DMS 273 (cell line): Measurements from ENCODE around the gene CDH18.
A peak's percentile ranks its signal among the peaks of the same experiment; 100 is the strongest.
"Not testable (repeated sequence)": the region's sequence is repeated elsewhere in the genome, so short reads cannot be mapped to it uniquely, and the experiment has no call there.

Experiments used
- DNase-seq: peaks from one replicate; lab custom pipeline; 2025; ENCODE audit not compliant: unreplicated experiment; lab: John Stamatoyannopoulos, UW

The CDH18 gene

GRCh38 chr5:19865336-19866089 lies 122.5 kb downstream of the CDH18 start:
- DNase-seq = no peak

- no peak for DNase-seq
Observed at GRCh38 chr5:19862711-19863110, 125.3 kb downstream of the CDH18 start.

GRCh38 chr5:19859020-19859419 lies 129.0 kb downstream of the CDH18 start:
- DNase-seq = no peak

GRCh38 chr5:19855931-19856330 lies 132.1 kb downstream of the CDH18 start:
- peak; percentile 64 for DNase-seq

GRCh38 chr5:19855453-19855852 lies 132.5 kb downstream of the CDH18 start:
- DNase-seq = peak; percentile 85

GRCh38 chr5:19855031-19855430 lies 133.0 kb downstream of the CDH18 start:
- no peak for DNase-seq

- no peak for DNase-seq
Observed at GRCh38 chr5:19853616-19854240, 134.3 kb downstream of the CDH18 start.

GRCh38 chr5:19837536-19838174 lies 150.3 kb downstream of the CDH18 start:
- DNase-seq = peak; percentile 58

GRCh38 chr5:19835442-19835841 lies 152.6 kb downstream of the CDH18 start:
- no peak for DNase-seq

GRCh38 chr5:19812720-19813119 lies 175.3 kb downstream of the CDH18 start:
- not testable (repeated sequence) for DNase-seq

GRCh38 chr5:19806756-19807155 lies 181.2 kb downstream of the CDH18 start:
- no peak for DNase-seq

GRCh38 chr5:19802686-19803085 lies 185.3 kb downstream of the CDH18 start:
- no peak for DNase-seq

- DNase-seq = peak; percentile 51
Observed at GRCh38 chr5:19795218-19795617, 192.8 kb downstream of the CDH18 start.

- no peak for DNase-seq
Observed at GRCh38 chr5:19790829-19791466, 197.1 kb downstream of the CDH18 start.

- no peak for DNase-seq
Observed at GRCh38 chr5:19782566-19782965, 205.4 kb downstream of the CDH18 start.

GRCh38 chr5:19777363-19777762 lies 210.6 kb downstream of the CDH18 start:
- DNase-seq = no peak

GRCh38 chr5:19776886-19777285 lies 211.1 kb downstream of the CDH18 start:
- DNase-seq = not testable (repeated sequence)

GRCh38 chr5:19771174-19771835 lies 216.7 kb downstream of the CDH18 start:
- no peak for DNase-seq

GRCh38 chr5:19770396-19770795 lies 217.6 kb downstream of the CDH18 start:
- no peak for DNase-seq

GRCh38 chr5:19767987-19768386 lies 220.0 kb downstream of the CDH18 start:
- DNase-seq = no peak

- DNase-seq = no peak
Observed at GRCh38 chr5:19753579-19753978, 234.4 kb downstream of the CDH18 start.
